ENCODE results near the gene DPPA2. TPM values are rescaled to one million over a fixed set of nuclear protein-coding genes. Genes with fewer than 3 reads are reported as not detected.

Gene DPPA2
- total RNA-seq, 1 donor from 2014 or later: not detected

GRCh38 chr3:109257269-109257668, 59.0 kb downstream of the DPPA2 start:
- no peaks in the 10 kb centered on the region for H3K9me3 ChIP-seq (replicated peaks)
- TF ChIP-seq CTCF (IDR thresholded peaks at IDR 0.05; ENCODE audit: borderline replicate concordance): no peak
- no peak overlapping the region for H3K4me3 ChIP-seq
- no peak for DNase-seq
- no peaks in the 10 kb centered on the region for H3K36me3 ChIP-seq
- intact Hi-C loops (cut with micrococcal nuclease): no loop called here
- no peaks in the 10 kb centered on the region for H3K4me1 ChIP-seq
- no peaks in the 10 kb centered on the region for H3K27me3 ChIP-seq (ENCODE audit: low read depth)
- H3K27ac ChIP-seq (replicated peaks): no peak overlapping the region

GRCh38 chr3:109254770-109255169, 61.5 kb downstream of the DPPA2 start:
- Histone ChIP-seq H3K4me1 (no peaks in the 10 kb centered on the region), H3K36me3 (no peaks in the 10 kb centered on the region), H3K9me3 (replicated peaks) (peaks cover 2% of the 10 kb centered on the region), H3K27ac (replicated peaks) (no peak overlapping the region), H3K4me3 (no peak overlapping the region), H3K27me3 (ENCODE audit: low read depth) (no peaks in the 10 kb centered on the region)
- DNase-seq: no peak
- no peak for TF ChIP-seq CTCF (IDR thresholded peaks at IDR 0.05; ENCODE audit: borderline replicate concordance)
- intact Hi-C loops (cut with micrococcal nuclease): no loop called here

GRCh38 chr3:109252641-109253040, 63.7 kb downstream of the DPPA2 start:
- H3K27me3 ChIP-seq (ENCODE audit: low read depth): no peaks in the 10 kb centered on the region
- H3K4me1 ChIP-seq: no peaks in the 10 kb centered on the region
- no peak overlapping the region for H3K4me3 ChIP-seq
- intact Hi-C loops (cut with micrococcal nuclease): no loop called here
- peaks cover 8% of the 10 kb centered on the region for H3K9me3 ChIP-seq (replicated peaks)
- TF ChIP-seq CTCF (IDR thresholded peaks at IDR 0.05; ENCODE audit: borderline replicate concordance): no peak
- no peak overlapping the region for H3K27ac ChIP-seq (replicated peaks)
- DNase-seq: no peak
- H3K36me3 ChIP-seq: no peaks in the 10 kb centered on the region

Other genes starting within 250 kb of the DPPA2 start
- gene MORC1, start 198.4 kb downstream of the DPPA2 start, total RNA-seq: not detected
- not detected for gene C3orf85, start 179.8 kb downstream of the DPPA2 start, total RNA-seq
- gene DPPA4, start 21.0 kb upstream of the DPPA2 start, total RNA-seq: not detected

All from left ventricle myocardium inferior (tissue), 1 donor.